HS-27A (cell line): Measurements from ENCODE around the gene SIPA1L2.
"Not testable (repeated sequence)": the region's sequence is repeated elsewhere in the genome, so short reads cannot be mapped to it uniquely, and the experiment has no call there.

Experiments used
- DNase-seq: peaks from one replicate; pipeline ENCODE4 v3.0.0-alpha.2; 2012; ENCODE audit warnings: low read depth, missing footprints

Gene SIPA1L2

DNA sequence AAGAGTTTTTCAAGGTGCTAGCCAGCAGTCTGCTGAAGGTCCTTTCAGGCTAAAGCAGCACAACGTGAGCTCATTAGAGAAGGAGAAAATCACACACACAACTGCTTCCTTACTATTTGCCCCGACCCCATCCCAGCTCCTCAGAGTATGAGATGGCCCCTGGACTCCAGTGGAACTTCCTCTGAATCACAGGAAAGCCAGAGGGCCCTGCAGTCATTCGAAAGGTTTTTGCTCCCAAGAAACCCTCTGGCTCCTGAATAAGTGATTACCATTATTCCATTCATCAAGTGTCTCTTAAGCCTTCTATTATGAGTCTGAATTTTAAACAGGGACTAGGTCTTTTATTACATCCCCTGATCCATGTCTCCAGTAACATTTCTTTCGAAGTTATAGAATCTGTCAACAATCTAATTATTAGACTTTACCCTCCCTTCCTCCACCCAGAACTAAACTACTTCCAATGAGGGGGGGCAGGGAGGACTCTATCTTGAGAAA lies 14.6 kb downstream of the SIPA1L2 start:
- DNase-seq = no peak

DNA sequence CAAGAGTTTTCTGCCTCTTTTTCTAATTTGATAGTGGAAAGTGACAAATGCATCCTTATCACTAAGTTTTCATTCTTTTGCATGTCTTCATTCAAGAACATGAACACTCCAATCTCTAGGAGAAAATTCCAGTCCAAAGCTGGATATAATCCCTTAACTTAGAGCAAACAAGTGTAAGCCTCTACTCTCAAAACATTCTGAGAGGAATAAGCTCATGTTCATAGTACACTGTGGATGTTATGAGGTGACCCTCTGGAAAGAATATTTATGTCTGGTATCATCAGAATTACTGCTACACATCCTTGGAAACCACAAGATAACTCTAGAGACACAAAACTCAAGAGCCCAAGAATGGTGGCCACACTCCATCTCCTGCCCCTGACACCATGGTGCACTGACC lies 15.1 kb downstream of the SIPA1L2 start:
- DNase-seq = no peak

DNA sequence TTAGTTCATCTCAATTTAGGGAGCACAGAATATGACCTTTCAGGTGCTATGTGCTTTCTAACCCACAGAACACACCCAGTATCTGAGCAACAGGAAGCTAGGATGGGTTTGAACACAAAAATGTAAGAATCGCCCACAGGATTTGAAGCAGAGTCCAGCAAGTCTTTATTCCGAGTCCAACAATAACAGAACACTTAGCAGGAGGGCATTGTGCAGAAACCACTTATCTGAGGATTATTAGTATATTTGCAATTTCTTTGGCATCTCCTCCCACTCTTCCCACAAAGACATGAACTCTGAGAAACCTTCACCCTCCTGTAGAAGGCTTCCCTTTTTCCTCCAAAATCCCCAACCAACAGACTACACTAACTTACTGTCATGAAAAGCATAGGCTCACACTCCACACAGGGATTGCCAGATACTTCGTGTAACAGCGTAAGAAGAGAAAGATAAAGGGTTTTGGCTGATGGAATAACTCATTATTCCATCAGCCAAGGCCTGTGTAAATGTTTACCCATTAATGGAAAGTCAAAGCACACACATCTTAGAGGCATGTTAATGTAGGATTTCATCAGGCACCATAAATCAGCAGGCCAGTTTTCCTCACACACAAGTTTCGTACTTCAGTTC lies 16.1 kb downstream of the SIPA1L2 start:
- no peak for DNase-seq

DNA sequence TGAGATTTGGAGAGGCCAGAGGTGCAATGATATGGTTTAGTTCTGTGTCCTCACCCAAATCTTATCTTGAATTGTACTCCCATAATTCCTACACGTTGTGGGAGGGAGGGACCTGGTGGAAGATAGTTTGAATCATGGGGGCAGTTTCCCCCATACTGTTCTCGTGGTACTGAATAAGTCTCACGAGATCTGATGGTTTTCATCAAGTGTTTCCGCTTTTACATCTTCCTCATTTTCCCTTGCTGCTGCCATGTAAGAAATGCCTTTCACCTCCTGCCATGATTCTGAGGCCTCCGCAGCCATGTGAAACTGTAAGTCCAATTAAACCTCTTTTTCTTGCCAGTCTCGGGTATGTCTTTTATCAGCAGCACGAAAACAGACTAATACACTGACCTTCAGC lies 17.1 kb downstream of the SIPA1L2 start:
- DNase-seq = not testable (repeated sequence)

DNA sequence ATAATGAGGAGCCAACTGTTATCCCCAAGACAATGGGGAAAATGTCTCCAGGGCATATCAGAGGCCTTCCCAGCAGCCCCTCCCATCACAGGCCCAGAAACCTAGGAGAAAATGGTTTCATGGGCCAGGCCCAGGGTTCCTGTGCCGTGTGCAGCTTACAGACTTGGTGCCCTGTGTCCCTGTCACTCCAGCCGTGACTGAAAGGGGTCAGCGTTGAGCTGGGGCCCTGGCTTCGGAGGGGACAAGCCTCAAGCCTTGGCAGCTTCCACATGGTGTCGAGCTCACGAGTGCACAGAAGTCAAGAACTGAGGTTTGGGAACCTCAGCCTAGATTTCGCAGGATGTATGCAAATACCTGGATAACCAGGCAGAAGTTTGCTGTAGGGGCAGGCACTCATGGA lies 18.1 kb downstream of the SIPA1L2 start:
- no peak for DNase-seq

DNA sequence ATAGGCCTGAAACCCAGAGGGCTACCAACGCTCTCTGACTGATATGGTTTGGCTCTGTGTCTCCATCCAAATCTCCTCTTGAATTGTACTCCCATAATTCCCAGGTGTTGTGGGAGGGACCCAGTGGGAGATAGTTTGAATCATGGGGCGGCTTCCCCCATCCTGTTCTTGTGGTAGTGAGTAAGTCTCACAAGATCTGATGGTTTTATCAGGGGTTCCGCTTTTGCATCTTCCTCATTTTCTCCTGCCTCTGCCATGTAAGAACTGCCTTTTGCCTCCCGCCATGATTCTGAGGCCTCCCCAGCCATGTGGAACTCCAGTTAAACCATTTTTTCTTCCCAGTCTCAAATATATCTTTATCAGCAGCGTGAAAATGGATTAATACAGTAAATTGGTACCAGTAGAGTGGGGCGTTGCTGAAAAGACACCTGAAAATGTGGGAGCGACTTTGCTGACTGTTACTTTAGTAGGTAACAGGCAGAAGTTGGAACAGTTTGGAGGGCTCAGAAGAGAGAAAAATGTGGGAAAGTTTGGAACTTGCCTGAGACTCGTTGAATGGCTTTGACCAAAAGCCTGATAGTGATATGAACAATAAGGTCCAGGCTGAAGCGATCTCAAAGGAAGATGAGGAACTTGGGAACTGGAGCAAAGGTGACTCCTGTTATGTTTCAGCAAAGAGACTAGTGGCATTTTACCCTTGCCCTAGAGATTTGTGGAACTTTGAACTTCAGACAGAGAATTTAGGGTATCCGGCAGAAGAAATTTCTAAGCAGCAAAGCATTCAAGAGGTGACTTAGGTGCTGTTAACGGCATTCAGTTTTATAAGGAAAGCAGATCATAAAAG lies 18.8 kb downstream of the SIPA1L2 start:
- not testable (repeated sequence) for DNase-seq

DNA sequence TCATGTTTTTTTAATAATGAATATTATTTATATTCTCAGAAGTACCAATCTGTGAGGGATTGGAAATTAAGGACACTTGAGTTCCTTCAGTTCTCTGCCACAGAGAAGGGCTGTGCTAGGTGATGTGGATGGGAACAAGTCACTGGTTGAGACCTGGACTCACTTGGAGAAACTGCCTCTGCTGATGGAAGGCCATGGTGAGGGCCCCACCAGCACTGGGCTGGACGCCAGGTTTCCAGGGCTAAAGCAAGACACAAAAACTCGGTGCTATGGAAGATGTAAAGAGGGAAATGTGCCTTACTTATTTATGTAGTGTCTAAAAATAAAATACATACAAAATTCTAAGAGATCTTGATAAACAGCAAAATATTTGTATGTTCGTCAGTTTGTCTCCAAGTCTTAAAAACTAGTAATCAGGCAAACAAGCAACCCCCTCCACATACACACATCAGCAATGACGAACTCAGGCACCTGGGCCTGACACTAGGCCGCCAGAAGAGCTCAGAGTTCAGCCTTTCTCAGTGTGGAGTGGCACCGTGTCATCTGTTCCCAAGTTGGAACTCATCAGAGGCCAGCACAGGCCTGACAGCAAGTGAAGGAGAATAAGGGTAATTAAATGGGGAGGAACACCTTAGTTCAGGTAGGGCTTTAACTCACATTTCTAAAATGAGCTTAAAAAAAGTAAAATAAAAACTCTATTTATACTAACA lies 19.6 kb downstream of the SIPA1L2 start:
- DNase-seq = no peak

DNA sequence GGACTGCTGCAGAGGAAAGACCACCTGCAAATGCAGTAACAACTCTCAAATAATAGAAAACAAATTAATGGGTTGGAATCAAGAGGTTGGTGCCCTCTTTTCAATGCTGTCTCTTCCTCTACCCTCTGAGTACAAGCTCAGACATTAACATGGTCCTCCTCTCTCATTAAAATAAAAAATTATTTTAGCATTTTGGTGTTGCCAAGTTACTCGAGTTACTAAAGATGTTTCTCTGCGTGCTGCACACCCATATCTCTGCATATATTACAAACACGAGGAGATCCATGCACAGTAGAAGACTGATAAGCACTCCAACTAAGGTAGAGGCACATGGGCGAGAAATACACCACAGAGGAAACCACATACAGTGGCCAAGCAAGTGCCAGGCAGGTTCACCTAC lies 21.5 kb downstream of the SIPA1L2 start:
- no peak for DNase-seq

DNA sequence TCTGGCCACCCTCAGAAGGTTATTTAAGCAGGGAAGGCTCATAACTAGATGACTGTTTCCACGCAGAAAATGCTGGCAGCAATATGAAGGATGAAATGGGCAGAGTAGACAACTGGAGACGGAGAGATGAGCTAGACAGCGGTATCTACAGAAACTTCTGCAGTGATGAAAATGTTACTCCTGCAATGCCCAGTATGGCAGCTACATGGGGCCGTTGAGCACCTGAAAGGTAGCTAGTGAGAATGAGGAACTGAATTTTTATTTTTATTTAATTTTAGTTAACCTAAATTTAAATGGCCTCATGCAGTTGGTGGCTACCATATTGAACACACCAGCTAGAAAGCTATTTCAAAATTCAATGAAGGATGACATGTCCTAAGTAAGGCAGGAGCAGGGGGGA lies 27.3 kb downstream of the SIPA1L2 start:
- no peak for DNase-seq

DNA sequence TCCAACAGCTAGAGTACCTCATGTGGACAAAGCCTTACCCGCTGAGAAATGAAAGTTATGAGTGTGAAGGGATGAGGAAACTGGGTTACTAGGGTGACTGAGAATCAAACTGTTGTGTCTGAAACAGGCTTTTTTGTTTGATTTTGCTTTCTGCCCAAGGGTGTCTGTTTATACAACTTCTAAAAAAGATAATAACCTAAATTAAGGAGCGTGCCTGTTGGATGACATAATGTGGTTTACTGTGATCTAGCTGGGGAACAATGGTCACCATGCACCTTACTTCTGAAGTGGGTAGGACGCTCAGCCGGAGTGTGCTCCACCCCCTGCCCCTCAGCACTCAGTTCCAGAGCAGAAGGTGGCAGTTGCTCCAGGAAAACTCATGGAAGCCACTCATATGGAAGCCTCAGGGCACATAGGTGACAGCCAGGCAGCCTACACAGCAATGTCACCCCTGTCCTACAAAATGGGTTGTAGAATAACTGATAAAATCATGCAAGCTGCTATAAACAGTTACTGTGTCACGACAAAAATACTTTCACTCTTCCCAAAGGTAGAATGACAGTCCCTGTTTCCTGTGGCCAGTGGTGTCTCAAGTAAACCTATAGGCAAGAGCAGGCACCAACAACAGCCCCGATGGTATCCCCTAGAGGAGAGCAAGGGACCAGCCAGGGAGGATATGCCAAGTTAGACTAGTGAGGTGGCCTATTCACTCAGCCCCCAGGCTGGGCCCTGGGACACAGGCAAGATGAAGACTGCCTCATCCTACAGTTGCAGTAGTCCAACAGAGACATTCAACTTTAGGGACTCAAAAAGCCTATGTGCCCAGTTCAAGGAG lies 29.3 kb downstream of the SIPA1L2 start:
- DNase-seq = no peak

DNA sequence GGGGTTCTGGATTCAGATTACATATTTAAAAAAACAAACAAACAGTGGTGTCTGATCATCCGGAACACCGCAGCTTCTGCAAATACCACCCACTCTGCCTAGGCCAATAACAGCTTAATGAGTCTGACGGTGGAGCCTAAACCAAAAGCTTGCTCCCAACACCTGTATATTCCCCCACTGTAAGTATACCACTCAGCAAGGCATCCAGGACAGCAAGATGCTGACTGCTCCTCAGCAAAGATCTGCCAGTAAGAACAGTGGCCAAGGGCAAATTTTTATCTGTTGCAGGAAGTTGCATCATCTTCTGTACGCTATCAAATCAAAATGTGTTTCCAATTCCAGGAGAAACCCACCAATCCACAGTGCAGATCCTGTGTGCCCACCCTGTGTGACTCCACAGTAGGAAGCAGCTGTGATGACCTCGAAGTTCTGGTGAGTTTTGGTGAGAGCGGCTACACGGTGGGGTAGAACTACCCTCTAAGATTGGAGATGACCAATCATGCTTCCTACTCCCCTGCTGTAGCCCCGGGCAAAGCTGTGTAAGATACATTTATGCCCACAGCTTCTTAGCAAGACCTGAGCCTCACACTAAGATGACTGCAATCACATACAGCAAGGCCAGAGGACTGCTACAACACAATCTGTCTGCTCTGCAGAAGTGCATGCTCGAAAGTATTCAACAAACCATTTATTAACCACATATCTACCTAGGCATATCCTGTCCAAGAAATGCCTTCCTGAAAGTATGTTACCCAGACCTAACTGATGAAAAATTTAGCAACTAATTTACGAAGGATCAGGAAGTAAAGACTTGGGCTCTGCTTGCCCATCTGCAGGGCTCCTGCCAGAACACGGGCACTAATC lies 30.5 kb downstream of the SIPA1L2 start:
- DNase-seq = no peak

DNA sequence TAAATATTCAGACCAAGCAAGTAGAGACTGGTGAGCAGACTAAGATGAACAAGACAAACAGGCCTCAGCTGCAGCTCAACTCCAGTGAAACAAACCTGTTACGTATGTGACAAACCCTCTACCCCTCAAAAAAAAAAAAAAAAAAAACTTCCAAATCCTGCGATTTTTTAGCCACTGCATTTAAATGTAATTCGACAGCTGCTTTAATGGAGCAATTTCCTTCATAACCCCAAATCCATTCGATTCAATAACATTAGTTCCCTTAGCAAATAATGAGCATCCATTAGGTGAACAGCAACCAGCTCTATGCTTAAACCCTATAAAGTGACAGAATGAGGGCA lies 31.1 kb downstream of the SIPA1L2 start:
- no peak for DNase-seq

DNA sequence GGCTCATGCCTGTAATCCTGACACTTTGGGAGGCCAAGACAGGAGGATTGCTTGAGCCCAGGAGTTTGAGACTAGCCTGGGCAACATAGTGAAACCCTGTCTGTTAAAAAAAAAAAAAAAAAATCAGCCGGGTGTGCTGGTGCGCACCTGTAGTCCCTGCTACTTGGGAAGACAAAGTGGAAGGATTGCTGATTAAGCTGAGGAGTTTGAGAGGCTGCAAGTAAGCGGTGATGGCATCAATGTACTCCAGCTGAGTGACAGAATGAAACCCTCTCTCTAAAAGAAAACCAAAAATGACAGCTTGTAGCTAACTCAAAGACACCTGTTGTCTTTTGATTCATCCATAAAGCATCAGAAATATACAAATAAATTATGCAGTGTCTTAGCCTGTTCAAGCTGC lies 31.8 kb downstream of the SIPA1L2 start:
- DNase-seq = no peak

DNA sequence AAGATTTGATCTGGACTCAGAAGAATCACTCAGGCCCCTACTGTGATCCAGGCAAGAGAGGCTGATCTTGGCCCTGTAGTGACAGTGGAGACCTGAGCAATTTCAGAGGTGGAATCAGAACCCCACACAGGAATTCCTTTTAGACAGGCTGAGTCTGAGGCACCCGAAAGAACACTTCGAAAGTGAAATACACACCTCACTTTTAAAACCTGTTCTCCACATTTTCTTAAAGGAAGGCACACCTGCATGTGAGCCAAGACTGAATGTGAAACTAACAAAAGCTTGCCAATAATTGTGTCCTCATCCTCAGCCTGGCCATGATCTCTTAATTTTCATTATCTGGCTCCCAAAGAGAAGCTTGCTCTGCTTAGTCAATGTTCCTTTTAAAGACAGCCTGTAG lies 32.2 kb downstream of the SIPA1L2 start:
- DNase-seq = no peak

DNA sequence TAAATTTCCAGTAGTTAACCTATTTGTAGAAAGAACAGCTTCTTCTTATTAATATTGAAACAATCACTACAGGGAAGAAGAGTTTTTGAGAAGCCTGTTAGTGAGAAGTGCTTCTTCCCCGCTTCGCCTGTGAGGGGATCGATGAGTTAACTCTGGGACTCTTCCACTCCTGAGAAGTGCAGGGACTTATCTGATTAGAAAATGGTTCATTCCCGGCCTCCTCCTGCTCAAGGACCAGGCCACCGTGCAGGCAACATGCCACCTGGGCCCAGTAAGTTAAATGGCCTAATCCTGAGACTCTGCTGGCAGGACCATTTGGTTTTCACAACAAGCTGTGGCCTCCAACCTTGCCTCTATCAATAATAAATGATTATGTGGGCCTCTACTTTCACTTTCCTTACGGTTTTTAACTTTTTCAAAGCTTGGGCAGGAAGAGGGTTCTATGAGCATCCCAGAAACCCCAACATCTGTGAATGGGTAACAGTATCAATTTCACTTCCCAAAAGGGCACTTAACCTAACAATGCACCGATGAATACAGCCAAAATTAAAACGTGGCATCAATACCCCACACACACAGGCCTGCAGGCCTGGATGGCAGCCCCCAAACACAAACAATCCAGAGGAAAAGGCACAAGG lies 33.1 kb downstream of the SIPA1L2 start:
- DNase-seq = no peak

DNA sequence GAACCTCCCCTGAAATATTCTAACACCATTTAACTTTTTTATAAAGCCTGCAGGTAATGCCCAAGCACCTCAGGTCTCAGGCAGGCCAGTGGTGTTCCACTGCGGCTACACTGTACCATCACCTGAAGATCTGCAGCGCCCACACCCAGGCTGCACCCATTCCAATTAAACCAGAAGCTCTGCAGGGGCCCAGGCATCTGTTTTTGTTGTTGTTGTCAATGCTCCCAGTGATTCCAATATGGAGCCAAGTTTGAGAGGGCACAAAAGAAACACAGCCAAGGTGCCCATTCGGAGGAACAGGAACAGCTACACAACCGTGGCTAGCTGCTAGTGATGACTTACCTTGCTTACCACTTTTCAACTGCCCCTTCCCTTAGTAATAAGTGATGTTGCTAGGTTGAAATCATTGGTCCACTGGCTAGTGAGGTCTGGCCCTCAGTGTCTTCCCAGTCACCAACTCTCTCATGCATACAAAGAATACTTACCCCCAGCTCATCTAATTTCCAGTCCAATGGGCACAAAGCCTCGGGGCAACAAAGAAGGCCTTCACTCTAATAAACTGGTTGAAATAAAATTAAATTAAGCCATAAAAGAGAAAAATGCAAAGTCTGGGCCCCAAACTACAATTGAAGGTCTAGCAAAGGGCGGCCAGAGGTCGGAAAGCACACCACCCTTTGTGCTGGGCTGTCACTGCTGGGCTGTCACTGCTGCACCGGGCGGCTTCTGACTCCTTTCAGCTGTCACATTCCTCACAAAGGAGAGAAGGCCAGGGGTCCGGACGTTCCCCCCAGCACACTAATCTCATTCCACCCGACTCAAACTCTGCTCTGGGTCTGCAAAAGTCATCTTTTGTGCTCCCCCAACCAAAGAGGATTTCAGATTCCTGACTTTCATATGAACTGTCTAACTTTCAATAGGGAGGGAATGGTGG lies 34.9 kb downstream of the SIPA1L2 start:
- no peak for DNase-seq

DNA sequence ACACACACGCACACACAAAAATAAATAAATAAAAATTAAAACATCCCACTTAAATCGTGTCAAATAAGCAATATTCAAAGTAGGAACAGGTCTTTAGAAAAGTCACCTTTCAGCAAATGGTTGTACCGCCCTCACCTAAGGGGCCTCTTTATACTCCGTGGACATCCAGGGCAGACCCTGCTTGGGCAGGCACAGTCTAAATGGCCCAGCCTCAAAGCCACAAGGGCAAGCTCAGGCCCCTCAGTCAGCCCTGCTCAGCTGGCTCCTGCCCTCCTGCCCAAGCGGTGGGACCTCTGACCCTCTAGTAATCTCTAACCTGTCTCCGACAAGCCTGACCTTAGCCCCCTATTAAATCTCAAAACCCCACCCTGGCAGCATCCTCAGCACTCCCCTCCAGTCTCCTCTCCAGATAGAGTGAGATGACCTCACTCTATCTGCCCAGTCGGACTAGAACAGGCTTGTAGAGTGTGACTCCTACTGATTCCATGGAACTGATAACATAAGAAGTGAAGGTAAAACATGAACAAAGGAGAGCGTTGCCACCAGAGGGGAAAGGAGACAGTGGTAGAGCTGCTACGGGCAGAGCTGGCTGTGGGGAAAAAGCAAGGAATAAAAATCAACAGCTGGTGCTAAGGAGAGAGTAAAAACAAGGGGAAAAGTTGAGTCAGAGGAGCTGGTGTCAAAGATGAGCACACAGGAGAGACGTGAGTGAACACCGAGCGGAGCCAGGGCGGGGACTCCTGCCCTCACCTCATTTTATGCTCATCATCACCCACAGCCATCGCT lies 36.0 kb downstream of the SIPA1L2 start:
- no peak for DNase-seq

DNA sequence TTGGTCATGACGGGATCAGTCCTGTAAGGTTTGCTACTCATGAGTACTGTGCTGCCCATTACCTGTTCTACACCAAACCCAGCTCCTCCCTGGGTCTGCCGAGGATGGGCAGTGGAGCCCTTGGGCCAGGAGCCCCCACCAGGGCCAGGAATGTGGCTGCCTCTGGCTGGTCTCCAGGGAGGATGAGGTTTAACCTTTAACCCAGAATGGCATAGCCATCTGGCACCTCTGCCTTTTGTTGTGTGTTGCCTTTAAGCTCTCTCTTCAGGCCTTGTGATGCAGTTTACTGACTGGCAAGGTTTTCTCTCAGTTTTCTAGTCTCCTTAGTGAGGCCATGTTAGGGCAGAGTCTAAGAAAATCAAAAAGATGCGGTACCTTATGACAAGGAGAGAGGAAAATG lies 38.6 kb downstream of the SIPA1L2 start:
- DNase-seq = no peak

DNA sequence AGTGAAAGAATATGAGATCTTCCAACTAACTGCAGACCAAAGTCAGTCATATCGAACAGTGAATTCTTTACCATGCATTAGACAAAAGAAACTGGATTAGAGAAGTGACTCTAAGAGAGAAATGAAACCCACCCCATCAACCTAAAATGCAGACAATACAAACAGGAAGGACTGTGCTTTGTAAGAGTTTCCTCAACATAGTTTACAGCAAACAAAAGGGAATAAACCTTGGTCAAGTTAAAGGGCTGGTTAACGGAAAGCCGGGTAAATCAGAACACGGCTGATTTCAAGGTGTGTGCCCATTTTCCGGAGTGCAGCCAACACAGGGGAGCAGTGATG lies 39.2 kb downstream of the SIPA1L2 start:
- DNase-seq = no peak
